Erythroblast (primary cell): Measurements from ENCODE around the gene CYLD.

Experiments used
- GATA1 ChIP-seq: IDR thresholded peaks from 2 replicates; pipeline ENCODE4 v1.6.1; 2011; ENCODE audit warnings: low read depth, mild to moderate bottlenecking, control low read depth, low read length, moderate library complexity
- POLR2A ChIP-seq: IDR thresholded peaks from 2 replicates; pipeline ENCODE4 v1.6.1; 2011; ENCODE audit warnings: mild to moderate bottlenecking, low read length

- no peak for TF ChIP-seq POLR2A
- no peak for TF ChIP-seq GATA1
Observed at GRCh38 chr16:50802961-50803360, 61.1 kb downstream of the CYLD start.
